Kidney (tissue), 14 donors: ENCODE results near the gene CYTH3. TPM values are rescaled to one million over a fixed set of nuclear protein-coding genes. Genes with fewer than 3 reads are reported as not detected.

Experiments
- DNase-seq, 5 donors: peaks; one replicate each; pipeline ENCODE4 v3.0.0-alpha.2; 2013 to 2020
- FAIRE-seq: peaks from 2 replicates; lab custom pipeline; 2012; peaks lifted over from hg19 to GRCh38; lab: Jason Lieb, UNC
- H3K27ac ChIP-seq, 2 donors: one replicate each; pipeline ENCODE4 v1.7.0; 2013; ENCODE audit warnings: low read depth in 2 of 2, low read length in 2 of 2, inconsistent platforms in 1 of 2
- H3K27me3 ChIP-seq: one replicate; pipeline ENCODE4 v1.7.1; 2013; ENCODE audit warnings: low read length, inconsistent platforms; ENCODE audit not compliant: control insufficient read depth, insufficient read depth
- H3K36me3 ChIP-seq, 3 donors: one replicate each; pipeline versions ENCODE4 v1.7.0 to v1.7.1; 2013; ENCODE audit warnings: low read length in 3 of 3, control low read depth in 1 of 3, inconsistent platforms in 1 of 3; ENCODE audit not compliant: insufficient read depth in 3 of 3, control insufficient read depth in 2 of 3
- H3K4me1 ChIP-seq, 3 donors: one replicate each; pipeline versions ENCODE4 v1.7.0 to v1.7.1; 2013; ENCODE audit warnings: low read length in 3 of 3, inconsistent platforms in 1 of 3, low read depth in 1 of 3; ENCODE audit not compliant: control insufficient read depth in 2 of 3, insufficient read depth in 2 of 3
- H3K4me3 ChIP-seq, 3 donors: one replicate each; pipeline versions ENCODE4 v1.7.0 to v1.8.1; 2013; ENCODE audit warnings: low read length in 3 of 3, control low read depth in 1 of 3, inconsistent platforms in 1 of 3
- H3K9ac ChIP-seq, 3 donors: one replicate each; pipeline versions ENCODE4 v1.7.0 to v1.7.1; 2013; ENCODE audit warnings: low read length in 3 of 3, control low read depth in 1 of 3, inconsistent platforms in 1 of 3
- H3K9me3 ChIP-seq, 3 donors: one replicate each; pipeline versions ENCODE4 v1.7.0 to v1.7.1; 2013; ENCODE audit warnings: low read length in 3 of 3, control low read depth in 1 of 3, inconsistent platforms in 1 of 3; ENCODE audit not compliant: control insufficient read depth in 2 of 3, insufficient read depth in 1 of 3
- intact Hi-C: fragments of 100-400 bp; cut with DNase I; formaldehyde crosslinking; loops from one replicate; pipeline ENCODE4 v1.11.1; 2022
- polyA plus RNA-seq: library from polyadenylated mRNA; stranded (reverse); fragments of 350-450 nt; fragmentation: Illumina TruSeq; extraction: RNeasy Lipid Tissue Mini Kit (QIAGEN cat#74804); gene quantifications from one replicate; pipeline ENCODE4 v1.2.3, GENCODE V29; 2014; ENCODE audit warnings: low read depth, low replicate concordance; ENCODE audit not compliant: insufficient read depth
- total RNA-seq: library from RNA; stranded (reverse); fragmentation: NEBNext Ultra II Directional; extraction: Animal tissue kit (Norgen Biotek cat#: 25700); gene quantifications from one replicate; pipeline ENCODE4 v1.2.1, GENCODE V29; 2021
- TF ChIP-seq, protein P1 (sequence below): IDR thresholded peaks from 3 replicates; pipeline ENCODE4 v1.5.1; 2012; ENCODE audit warnings: mild to moderate bottlenecking, moderate library complexity, borderline replicate concordance; ENCODE audit not compliant: insufficient read depth; ENCODE audit errors: extremely low read depth
- donor health status: control.
- donor health status: control.
- donor health status: control.
- donor health status: control.
- donor health status: control.
- donor health status: DM: yes; HTN: yes; CAD: no.
- donor health status: Normal renal cell carcinoma (clear cell type).

Gene CYTH3
- total and polyA plus RNA-seq, 2 donors from 2014 or later: 9.1 to 18.5 TPM

GRCh38 chr7:6241607-6241973 lies 30.8 kb downstream of the CYTH3 start:
- intact Hi-C loops: no loop called here
- no peak overlapping the region for H3K27ac ChIP-seq
- FAIRE-seq (no peak), DNase-seq (no peak)
- no peaks in the 10 kb centered on the region for H3K9me3 ChIP-seq
- H3K36me3 ChIP-seq: no peaks in the 10 kb centered on the region
- TF ChIP-seq, protein P1, sequence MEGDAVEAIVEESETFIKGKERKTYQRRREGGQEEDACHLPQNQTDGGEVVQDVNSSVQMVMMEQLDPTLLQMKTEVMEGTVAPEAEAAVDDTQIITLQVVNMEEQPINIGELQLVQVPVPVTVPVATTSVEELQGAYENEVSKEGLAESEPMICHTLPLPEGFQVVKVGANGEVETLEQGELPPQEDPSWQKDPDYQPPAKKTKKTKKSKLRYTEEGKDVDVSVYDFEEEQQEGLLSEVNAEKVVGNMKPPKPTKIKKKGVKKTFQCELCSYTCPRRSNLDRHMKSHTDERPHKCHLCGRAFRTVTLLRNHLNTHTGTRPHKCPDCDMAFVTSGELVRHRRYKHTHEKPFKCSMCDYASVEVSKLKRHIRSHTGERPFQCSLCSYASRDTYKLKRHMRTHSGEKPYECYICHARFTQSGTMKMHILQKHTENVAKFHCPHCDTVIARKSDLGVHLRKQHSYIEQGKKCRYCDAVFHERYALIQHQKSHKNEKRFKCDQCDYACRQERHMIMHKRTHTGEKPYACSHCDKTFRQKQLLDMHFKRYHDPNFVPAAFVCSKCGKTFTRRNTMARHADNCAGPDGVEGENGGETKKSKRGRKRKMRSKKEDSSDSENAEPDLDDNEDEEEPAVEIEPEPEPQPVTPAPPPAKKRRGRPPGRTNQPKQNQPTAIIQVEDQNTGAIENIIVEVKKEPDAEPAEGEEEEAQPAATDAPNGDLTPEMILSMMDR: no peak
- no peak overlapping the region for H3K4me3 ChIP-seq
- no peak overlapping the region for H3K9ac ChIP-seq
- H3K4me1 ChIP-seq: no peaks in the 10 kb centered on the region
- no peaks in the 10 kb centered on the region for H3K27me3 ChIP-seq

DNA sequence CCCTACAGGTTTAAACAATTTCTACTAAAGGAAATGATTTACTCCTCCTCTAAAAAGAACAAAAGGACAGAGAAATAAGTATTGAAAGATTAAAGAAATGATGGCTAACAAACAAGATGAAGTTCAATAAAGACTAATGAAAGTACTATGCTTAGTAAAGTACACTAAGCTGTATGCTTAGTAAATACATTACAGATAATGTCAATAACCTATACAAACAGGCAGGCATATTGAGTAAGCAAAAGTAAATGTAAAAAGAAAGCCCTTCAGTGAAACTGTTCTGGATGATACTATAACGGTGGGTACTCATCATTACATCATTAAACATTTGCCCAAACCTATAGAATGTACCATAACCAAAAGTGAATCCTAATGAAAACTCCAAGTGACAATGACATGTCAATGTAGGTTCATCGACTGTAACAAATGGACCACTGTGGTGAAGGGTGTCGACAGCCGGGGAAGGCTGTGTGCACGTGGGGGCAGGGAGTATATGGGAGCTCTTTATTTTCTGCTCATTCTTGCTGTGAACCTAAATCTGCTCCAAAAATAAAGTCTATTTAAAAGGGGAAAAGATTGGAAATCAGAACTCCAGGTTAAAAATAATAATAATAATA lies 34.0 kb downstream of the CYTH3 start:
- Histone ChIP-seq H3K36me3 (no peaks in the 10 kb centered on the region), H3K4me1 (no peaks in the 10 kb centered on the region), H3K27ac (no peak overlapping the region), H3K9ac (no peak overlapping the region), H3K9me3 (no peaks in the 10 kb centered on the region), H3K27me3 (no peaks in the 10 kb centered on the region), H3K4me3 (no peak overlapping the region)
- intact Hi-C loops: no loop called here
- no peak for DNase-seq
- FAIRE-seq: no peak
- TF ChIP-seq, protein P1: no peak

GRCh38 chr7:6237730-6238129 lies 34.7 kb downstream of the CYTH3 start:
- Histone ChIP-seq H3K9me3 (no peaks in the 10 kb centered on the region), H3K4me1 (peaks cover 0 to 3% (median 0%) of the 10 kb centered on the region in 3 donors), H3K27ac (no peak overlapping the region), H3K27me3 (no peaks in the 10 kb centered on the region), H3K4me3 (no peak overlapping the region), H3K36me3 (no peaks in the 10 kb centered on the region), H3K9ac (no peak overlapping the region)
- intact Hi-C loops: no loop called here
- TF ChIP-seq, protein P1: no peak
- DNase-seq: no peak
- FAIRE-seq: no peak

DNA sequence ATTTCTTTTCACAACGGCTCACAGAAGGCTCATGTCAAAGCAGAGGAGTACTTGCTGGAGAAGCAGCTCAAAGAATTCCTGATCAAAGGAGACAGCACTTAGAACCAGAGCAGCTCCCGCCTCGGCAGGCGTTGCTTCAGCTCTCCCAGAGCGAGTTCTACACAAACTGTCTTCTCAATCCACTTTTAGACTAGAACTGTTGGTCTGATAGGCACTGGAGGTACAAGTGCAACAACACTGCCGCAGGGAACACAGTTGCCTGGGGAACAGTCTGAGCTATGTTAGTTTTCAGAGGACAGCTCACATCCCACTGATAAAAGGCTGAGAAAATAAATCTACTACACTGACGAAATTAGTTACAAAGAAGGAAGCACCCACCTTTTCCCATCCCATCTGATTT lies 35.4 kb downstream of the CYTH3 start:
- FAIRE-seq (no peak), DNase-seq (no peak)
- no peak overlapping the region for H3K27ac ChIP-seq
- H3K9ac ChIP-seq: no peak overlapping the region
- H3K4me3 ChIP-seq: no peak overlapping the region
- TF ChIP-seq, protein P1: no peak
- H3K9me3 ChIP-seq: no peaks in the 10 kb centered on the region
- H3K27me3 ChIP-seq: no peaks in the 10 kb centered on the region
- H3K36me3 ChIP-seq: no peaks in the 10 kb centered on the region
- intact Hi-C loops: no loop called here
- H3K4me1 ChIP-seq: peaks cover 0 to 6% (median 0%) of the 10 kb centered on the region in 3 donors
